RWPE1 (cell line): Measurements from ENCODE around the gene INPP5J.
A peak's percentile ranks its signal among the peaks of the same experiment; 100 is the strongest.

Experiments used
- CTCF ChIA-PET: fragments of 350-600 bp; sonication (Branson Sonifier 250); formaldehyde crosslinking; extraction: SDS; loops from one replicate; lab custom pipeline; 2021; lab: Yijun Ruan, JAX
- POLR2A ChIA-PET: fragments of 400-600 bp; formaldehyde crosslinking; extraction: SDS; loops from one replicate; lab custom pipeline; 2020; ENCODE audit warnings: antibody characterized with exemption; ENCODE audit not compliant: low non-redundant PET; lab: Yijun Ruan, JAX
- DNase-seq: peaks from one replicate; pipeline ENCODE4 v3.0.0; 2012; ENCODE audit warnings: low spot score
- H3K27ac ChIP-seq: fragments of 450-650 bp; 2 replicates; pipeline ENCODE4 v1.5.1; 2017
- TF ChIP-seq, protein P1 (sequence below): fragments of 450-650 bp; conservative IDR thresholded peaks from 2 replicates; pipeline ENCODE4 v1.5.1; 2017; ENCODE audit warnings: low read depth, mild to moderate bottlenecking

Gene INPP5J

DNA sequence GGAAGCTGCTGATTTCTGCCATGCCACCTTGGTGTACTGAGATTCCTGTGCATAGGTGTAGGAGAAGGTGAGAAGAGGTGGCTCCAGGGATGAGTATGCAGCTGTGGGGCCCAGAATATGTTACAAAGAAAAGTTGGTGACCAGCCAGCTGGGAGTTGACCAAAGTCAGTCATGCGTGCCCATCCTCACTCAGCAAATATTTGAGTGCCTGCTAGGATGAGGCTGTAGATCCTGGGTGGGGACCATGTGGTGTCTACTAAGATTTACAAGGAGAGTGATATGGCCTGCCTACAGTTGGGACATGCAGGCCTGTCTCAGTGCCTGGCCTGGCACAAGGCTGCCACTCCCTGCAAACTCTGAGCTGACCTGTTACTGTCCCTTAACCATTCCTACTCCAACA is 56.6 kb downstream of the INPP5J start:
- TF ChIP-seq, protein P1, sequence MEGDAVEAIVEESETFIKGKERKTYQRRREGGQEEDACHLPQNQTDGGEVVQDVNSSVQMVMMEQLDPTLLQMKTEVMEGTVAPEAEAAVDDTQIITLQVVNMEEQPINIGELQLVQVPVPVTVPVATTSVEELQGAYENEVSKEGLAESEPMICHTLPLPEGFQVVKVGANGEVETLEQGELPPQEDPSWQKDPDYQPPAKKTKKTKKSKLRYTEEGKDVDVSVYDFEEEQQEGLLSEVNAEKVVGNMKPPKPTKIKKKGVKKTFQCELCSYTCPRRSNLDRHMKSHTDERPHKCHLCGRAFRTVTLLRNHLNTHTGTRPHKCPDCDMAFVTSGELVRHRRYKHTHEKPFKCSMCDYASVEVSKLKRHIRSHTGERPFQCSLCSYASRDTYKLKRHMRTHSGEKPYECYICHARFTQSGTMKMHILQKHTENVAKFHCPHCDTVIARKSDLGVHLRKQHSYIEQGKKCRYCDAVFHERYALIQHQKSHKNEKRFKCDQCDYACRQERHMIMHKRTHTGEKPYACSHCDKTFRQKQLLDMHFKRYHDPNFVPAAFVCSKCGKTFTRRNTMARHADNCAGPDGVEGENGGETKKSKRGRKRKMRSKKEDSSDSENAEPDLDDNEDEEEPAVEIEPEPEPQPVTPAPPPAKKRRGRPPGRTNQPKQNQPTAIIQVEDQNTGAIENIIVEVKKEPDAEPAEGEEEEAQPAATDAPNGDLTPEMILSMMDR: no peak
- ChIA-PET CTCF (interaction anchor here (0.6 kb wide), 1 partner anchor 28 kb away, joined by 3 read pairs; no protein-coding TSS in a partner anchor), POLR2A (no interaction called here)
- peak overlapping the region; percentile 87 for H3K27ac ChIP-seq
- peak; percentile 63 for DNase-seq

DNA sequence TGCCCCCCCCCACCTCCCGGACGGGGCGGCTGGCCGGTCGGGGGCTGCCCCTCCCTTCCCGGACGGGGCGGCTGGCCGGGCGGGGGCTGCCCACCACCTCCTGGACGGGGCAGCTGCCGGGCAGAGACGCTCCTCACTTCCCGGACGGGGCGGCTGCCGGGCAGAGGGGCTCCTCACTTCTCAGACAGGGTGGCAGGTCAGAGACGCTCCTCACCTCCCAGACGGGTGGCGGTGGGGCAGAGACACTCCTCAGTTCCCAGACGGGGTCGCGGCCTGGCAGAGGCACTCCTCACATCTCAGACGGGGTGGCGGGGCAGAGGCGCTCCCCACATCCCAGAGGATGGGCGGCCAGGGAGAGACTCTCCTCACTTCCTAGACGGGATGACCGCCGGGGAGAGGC is 61.2 kb downstream of the INPP5J start:
- TF ChIP-seq, protein P1: no peak
- ChIA-PET CTCF (no interaction called here), POLR2A (no interaction called here)
- no peak for DNase-seq
- no peak overlapping the region for H3K27ac ChIP-seq
